ENCODE data around the gene LONP2.

LONP2 gene

GRCh38 chr16:48405907-48406306 is 161.8 kb downstream of the LONP2 start:
- no peak for DNase-seq

All from NCI-H1694 (cell line).